ENCODE results near the gene NDUFS7. TPM values are rescaled to one million over a fixed set of nuclear protein-coding genes. Genes with fewer than 3 reads are reported as not detected.

The NDUFS7 gene
- total and polyA plus RNA-seq, 10 of the 15 experiments (the other 5 are each of a cell fraction or from before 2014, with no cell fraction given): 5.1 to 282 (median 92.9) TPM

DNA sequence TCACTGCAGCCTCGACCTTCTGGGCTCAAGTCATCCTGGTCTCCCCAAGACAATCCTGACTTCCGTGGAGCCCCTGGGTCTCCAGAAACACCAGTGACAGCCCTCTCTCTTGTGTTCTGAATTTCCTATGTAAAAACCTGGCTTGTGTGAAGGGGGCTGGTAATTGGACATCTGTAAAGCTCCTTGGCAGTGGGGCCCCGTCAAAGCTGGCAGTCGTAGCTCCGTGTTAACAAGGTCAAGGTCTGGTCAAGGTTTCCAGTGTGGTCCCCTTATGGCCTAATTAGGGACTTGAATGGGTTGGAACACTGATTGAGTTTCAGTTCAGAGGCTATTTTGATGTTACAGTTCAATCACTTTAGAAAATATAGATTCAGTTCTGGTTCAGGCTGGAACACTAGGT lies 32.8 kb upstream of the NDUFS7 start:
- no peaks in the 10 kb centered on the region for H3K4me1 ChIP-seq (ENCODE audit: control insufficient read depth, insufficient read depth, low read length)
- no peaks in the 10 kb centered on the region for H3K9me3 ChIP-seq (replicated peaks; ENCODE audit: control insufficient read depth, insufficient read depth, low read length)
- H3K4me2 ChIP-seq (ENCODE audit: control insufficient read depth, insufficient read depth): no peak overlapping the region
- no peak for TF ChIP-seq REST (IDR thresholded peaks at IDR 0.05; ENCODE audit: low read depth, low read length)
- TF ChIP-seq CEBPB (IDR thresholded peaks at IDR 0.05; ENCODE audit: borderline replicate concordance in 1 of 2, low read depth in 2 of 2, low read length in 2 of 2): no peak
- TF ChIP-seq SRF (IDR thresholded peaks at IDR 0.05; ENCODE audit: low read depth in 2 of 2, low read length in 2 of 2): no peak
- no peak for TF ChIP-seq TCF7 (IDR thresholded peaks at IDR 0.05; ENCODE audit: borderline replicate concordance)
- TF ChIP-seq SUZ12 (IDR thresholded peaks at IDR 0.05; ENCODE audit: unreplicated experiment): no peak
- TF ChIP-seq NRF1 (conservative IDR thresholded peaks at IDR 0.05; ENCODE audit: low read depth, low read length): no peak
- TF ChIP-seq HDAC6 (IDR thresholded peaks at IDR 0.05; ENCODE audit: unreplicated experiment): no peak
- TF ChIP-seq EZH2 (IDR thresholded peaks at IDR 0.05; ENCODE audit: borderline replicate concordance, control insufficient read depth, low read depth, low read length): no peak
- TF ChIP-seq, protein P1, sequence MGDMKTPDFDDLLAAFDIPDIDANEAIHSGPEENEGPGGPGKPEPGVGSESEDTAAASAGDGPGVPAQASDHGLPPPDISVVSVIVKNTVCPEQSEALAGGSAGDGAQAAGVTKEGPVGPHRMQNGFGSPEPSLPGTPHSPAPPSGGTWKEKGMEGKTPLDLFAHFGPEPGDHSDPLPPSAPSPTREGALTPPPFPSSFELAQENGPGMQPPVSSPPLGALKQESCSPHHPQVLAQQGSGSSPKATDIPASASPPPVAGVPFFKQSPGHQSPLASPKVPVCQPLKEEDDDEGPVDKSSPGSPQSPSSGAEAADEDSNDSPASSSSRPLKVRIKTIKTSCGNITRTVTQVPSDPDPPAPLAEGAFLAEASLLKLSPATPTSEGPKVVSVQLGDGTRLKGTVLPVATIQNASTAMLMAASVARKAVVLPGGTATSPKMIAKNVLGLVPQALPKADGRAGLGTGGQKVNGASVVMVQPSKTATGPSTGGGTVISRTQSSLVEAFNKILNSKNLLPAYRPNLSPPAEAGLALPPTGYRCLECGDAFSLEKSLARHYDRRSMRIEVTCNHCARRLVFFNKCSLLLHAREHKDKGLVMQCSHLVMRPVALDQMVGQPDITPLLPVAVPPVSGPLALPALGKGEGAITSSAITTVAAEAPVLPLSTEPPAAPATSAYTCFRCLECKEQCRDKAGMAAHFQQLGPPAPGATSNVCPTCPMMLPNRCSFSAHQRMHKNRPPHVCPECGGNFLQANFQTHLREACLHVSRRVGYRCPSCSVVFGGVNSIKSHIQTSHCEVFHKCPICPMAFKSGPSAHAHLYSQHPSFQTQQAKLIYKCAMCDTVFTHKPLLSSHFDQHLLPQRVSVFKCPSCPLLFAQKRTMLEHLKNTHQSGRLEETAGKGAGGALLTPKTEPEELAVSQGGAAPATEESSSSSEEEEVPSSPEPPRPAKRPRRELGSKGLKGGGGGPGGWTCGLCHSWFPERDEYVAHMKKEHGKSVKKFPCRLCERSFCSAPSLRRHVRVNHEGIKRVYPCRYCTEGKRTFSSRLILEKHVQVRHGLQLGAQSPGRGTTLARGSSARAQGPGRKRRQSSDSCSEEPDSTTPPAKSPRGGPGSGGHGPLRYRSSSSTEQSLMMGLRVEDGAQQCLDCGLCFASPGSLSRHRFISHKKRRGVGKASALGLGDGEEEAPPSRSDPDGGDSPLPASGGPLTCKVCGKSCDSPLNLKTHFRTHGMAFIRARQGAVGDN (IDR thresholded peaks at IDR 0.05): no peak
- no peak overlapping the region for H3K27ac ChIP-seq (ENCODE audit: control insufficient read depth, insufficient read depth)
- ChIA-PET SMC1A (ENCODE audit: uncharacterized antibody, unreplicated experiment) (no interaction called here), RAD21 (ENCODE audit: unreplicated experiment) (no interaction called here), POLR2A (no interaction called here), CTCF (interaction anchor here (1.1 kb wide), 1 partner anchor 35 kb away, joined by 3 read pairs; no protein-coding TSS in a partner anchor)
- intact Hi-C loops (cut with micrococcal nuclease; ENCODE audit: unreplicated experiment) (no loop called here), in situ Hi-C loops (cut with MboI) (no loop called here)
- H2AFZ ChIP-seq (ENCODE audit: control insufficient read depth, low read depth, low read length): no peak overlapping the region
- no peaks in the 10 kb centered on the region; a peak in 1 of 4 replicates for H3K27me3 ChIP-seq (replicated peaks in 1 of 2; ENCODE audit: control insufficient read depth in 2 of 2, insufficient read depth in 2 of 2, low read length in 1 of 2)
- no peak overlapping the region for H3K4me3 ChIP-seq
- H3K36me3 ChIP-seq (ENCODE audit: control insufficient read depth in 2 of 2, insufficient read depth in 2 of 2, low read length in 1 of 2): no peaks in the 10 kb centered on the region
- H3K79me2 ChIP-seq (ENCODE audit: control insufficient read depth, insufficient read depth, low read length): peaks cover 9% of the 10 kb centered on the region
- BruUV-seq (replicated peaks): no TSS peak
- no peak for ATAC-seq
- no peak for DNase-seq (ENCODE audit: low read depth, low spot score)
- FAIRE-seq: no peak
- H3K9ac ChIP-seq (ENCODE audit: control insufficient read depth, insufficient read depth, low read length): no peak overlapping the region
- H4K20me1 ChIP-seq (ENCODE audit: control insufficient read depth, insufficient read depth): no peaks in the 10 kb centered on the region
- WGBS (ENCODE audit: insufficient coverage, insufficient replicate concordance, low lambda C conversion rate, missing lambda C conversion rate): 36% methylated on average over 5 of the region's 5 CpGs

Measured in GM12878 (cell line).